Loucy (cell line): ENCODE data around the gene ALKBH1.
"Not testable (repeated sequence)": the region's sequence is repeated elsewhere in the genome, so short reads cannot be mapped to it uniquely, and the experiment has no call there.

Experiments used
- H2AFZ ChIP-seq: fragments of 200-600 bp; sonication (generic); 2 replicates; pipeline ENCODE4 v1.6.0; 2016; ENCODE audit warnings: antibody characterized with exemption, mild to moderate bottlenecking, low read length, moderate library complexity
- H3F3A ChIP-seq: fragments of 200-600 bp; 2 replicates; pipeline ENCODE4 v1.6.0; 2016; ENCODE audit warnings: antibody characterized with exemption, low read depth, mild to moderate bottlenecking
- H3K27me3 ChIP-seq: fragments of 200-600 bp; sonication (generic); 2 replicates; pipeline ENCODE4 v1.6.1; 2014; ENCODE audit warnings: low read length, mild to moderate bottlenecking; ENCODE audit not compliant: insufficient read depth, poor library complexity, severe bottlenecking
- H3K36me3 ChIP-seq: fragments of 200-600 bp; sonication (generic); 2 replicates; pipeline ENCODE4 v1.6.1; 2016; ENCODE audit warnings: low read length; ENCODE audit not compliant: insufficient read depth
- H3K4me1 ChIP-seq: fragments of 200-600 bp; sonication (generic); 2 replicates; pipeline ENCODE4 v1.5.1; 2014; ENCODE audit warnings: low read length, mild to moderate bottlenecking; ENCODE audit not compliant: insufficient read depth, poor library complexity, severe bottlenecking
- H3K4me2 ChIP-seq: fragments of 200-600 bp; sonication (generic); 2 replicates; pipeline ENCODE4 v1.6.0; 2014; ENCODE audit warnings: antibody characterized with exemption, low read length, low read depth, mild to moderate bottlenecking; ENCODE audit not compliant: poor library complexity, severe bottlenecking
- H3K4me3 ChIP-seq: fragments of 200-600 bp; sonication (generic); 2 replicates; pipeline ENCODE4 v1.5.1; 2014; ENCODE audit warnings: low read length, mild to moderate bottlenecking, mixed read lengths; ENCODE audit not compliant: poor library complexity, severe bottlenecking
- H3K79me2 ChIP-seq: fragments of 200-600 bp; sonication (generic); 2 replicates; pipeline ENCODE4 v1.6.1; 2014; ENCODE audit warnings: low read length; ENCODE audit not compliant: insufficient read depth
- H3K9ac ChIP-seq: fragments of 200-600 bp; sonication (generic); 2 replicates; pipeline ENCODE4 v1.6.0; 2014; ENCODE audit warnings: mild to moderate bottlenecking, low read depth, low read length, moderate library complexity; ENCODE audit not compliant: poor library complexity, severe bottlenecking
- H3K9me2 ChIP-seq: fragments of 200-600 bp; sonication (generic); replicated peaks from 2 replicates; pipeline ENCODE4 v1.6.1; 2016; ENCODE audit warnings: low read depth, low read length, mixed read lengths
- H3K9me3 ChIP-seq: fragments of 200-600 bp; sonication (generic); 2 replicates; pipeline ENCODE4 v1.6.1; 2014; ENCODE audit warnings: mild to moderate bottlenecking, antibody characterized with exemption, low read length, low read depth; ENCODE audit not compliant: insufficient read depth
- H4K20me1 ChIP-seq: fragments of 200-600 bp; sonication (generic); 2 replicates; pipeline ENCODE4 v1.6.0; 2014; ENCODE audit warnings: antibody characterized with exemption, low read length, mild to moderate bottlenecking; ENCODE audit not compliant: insufficient read depth, poor library complexity, severe bottlenecking
- CTCF ChIP-seq: fragments of 200-600 bp; sonication (generic); conservative IDR thresholded peaks from 2 replicates; pipeline ENCODE4 v1.5.1; 2014; ENCODE audit warnings: mild to moderate bottlenecking, antibody characterized with exemption, low read length
- EZH2phosphoT487 ChIP-seq: fragments of 200-600 bp; IDR thresholded peaks from 2 replicates; pipeline ENCODE4 v1.6.1; 2018; ENCODE audit warnings: antibody characterized with exemption, mild to moderate bottlenecking, moderate library complexity, borderline replicate concordance

ALKBH1 gene

GRCh38 chr14:77707724-77708408, at the start of gene ALKBH1, which contains the start of gene SLIRP:
Gene ALKBH1, minus strand, starts transcription at chr14:77708023. Its CDS starts 19 bp downstream, at chr14:77708004.
Gene SLIRP, plus strand, starts transcription at chr14:77708103. Its CDS starts 9 bp downstream, at chr14:77708112.
- peak within 1 kb of the TSS; percentile 97 for H3K4me2 ChIP-seq
- peaks cover 32% of the 10 kb centered on the region for H3K36me3 ChIP-seq
- peak within 1 kb of the TSS; percentile 89 for H3K9ac ChIP-seq
- peak within 1 kb of the TSS; percentile 89 for H2AFZ ChIP-seq
- H3K4me3 ChIP-seq: peak within 1 kb of the TSS; percentile 95
- peaks cover 46% of the 10 kb centered on the region for H4K20me1 ChIP-seq
- no peak for TF ChIP-seq EZH2phosphoT487
- no peak for TF ChIP-seq CTCF
- H3K27me3 ChIP-seq: no peaks in the 10 kb centered on the region
- H3K9me2 ChIP-seq: no peaks in the 10 kb centered on the region
- no peaks in the 10 kb centered on the region for H3F3A ChIP-seq
- peaks cover 33% of the 10 kb centered on the region for H3K4me1 ChIP-seq
- no peaks in the 10 kb centered on the region for H3K9me3 ChIP-seq
- peaks cover 68% of the 10 kb centered on the region for H3K79me2 ChIP-seq

GRCh38 chr14:77752799-77753516, 45.1 kb upstream of the ALKBH1 start:
- Histone ChIP-seq H3K36me3 (peaks cover 46% of the 10 kb centered on the region), H3K9me2 (no peaks in the 10 kb centered on the region), H2AFZ (no peak overlapping the region), H3K9me3 (no peaks in the 10 kb centered on the region), H3K79me2 (peaks cover 53% of the 10 kb centered on the region), H3K4me2 (peak overlapping the region; percentile 53), H4K20me1 (peaks cover 40% of the 10 kb centered on the region), H3K4me3 (peak overlapping the region; percentile 35), H3K27me3 (no peaks in the 10 kb centered on the region), H3K4me1 (peaks cover 18% of the 10 kb centered on the region), H3K9ac (peak overlapping the region; percentile 12), H3F3A (no peaks in the 10 kb centered on the region)
- TF ChIP-seq CTCF (no peak), EZH2phosphoT487 (no peak)

- H3K79me2 ChIP-seq: peaks cover 46% of the 10 kb centered on the region
- peaks cover 49% of the 10 kb centered on the region for H3K36me3 ChIP-seq
- TF ChIP-seq CTCF: no peak
- TF ChIP-seq EZH2phosphoT487: no peak
- H4K20me1 ChIP-seq: peaks cover 34% of the 10 kb centered on the region
- H3K4me3 ChIP-seq: peak overlapping the region; percentile 19
- H3K9ac ChIP-seq: peak overlapping the region; percentile 23
- H3F3A ChIP-seq: no peaks in the 10 kb centered on the region
- H2AFZ ChIP-seq: no peak overlapping the region
- H3K9me2 ChIP-seq: no peaks in the 10 kb centered on the region
- peaks cover 11% of the 10 kb centered on the region for H3K4me1 ChIP-seq
- H3K4me2 ChIP-seq: peak overlapping the region; percentile 53
- H3K9me3 ChIP-seq: no peaks in the 10 kb centered on the region
- no peaks in the 10 kb centered on the region for H3K27me3 ChIP-seq
Measured at GRCh38 chr14:77752266-77752665, 44.4 kb upstream of the ALKBH1 start.

- H3F3A ChIP-seq, H3K9me3 ChIP-seq, H3K4me3 ChIP-seq, H3K4me2 ChIP-seq, H2AFZ ChIP-seq, H3K79me2 ChIP-seq, H3K9me2 ChIP-seq, H3K27me3 ChIP-seq, H3K4me1 ChIP-seq, H3K9ac ChIP-seq: not testable (repeated sequence)
- Histone ChIP-seq H3K36me3 (peaks cover 65% of the 10 kb centered on the region), H4K20me1 (peaks cover 24% of the 10 kb centered on the region)
Measured at GRCh38 chr14:77747425-77747824, 39.6 kb upstream of the ALKBH1 start.
